ENCODE data around the gene PPP1R3A.

- TF ChIP-seq CTCF (IDR thresholded peaks at IDR 0.05) = no peak
- no peak for TF ChIP-seq POLR2A (IDR thresholded peaks at IDR 0.05)
- TF ChIP-seq POLR2AphosphoS5 (IDR thresholded peaks at IDR 0.05) = no peak
Observed at GRCh38 chr7:113936535-113936934, 17.7 kb upstream of the PPP1R3A start.

Measured in suprapubic skin (tissue), 4 donors.